ENCODE measurements around the gene PTPRT. TPM values are rescaled to one million over a fixed set of nuclear protein-coding genes. Genes with fewer than 3 reads are reported as not detected.

Gene PTPRT
- total RNA-seq, 1 donor from 2014 or later, result 45.0 TPM

- no peak for DNase-seq (ENCODE audit: low spot score)
These were observed 640.2 kb downstream of the PTPRT start for GRCh38 chr20:42549496-42549895.

- DNase-seq (ENCODE audit: low spot score), result peak; percentile 16
These were observed 644.8 kb downstream of the PTPRT start for GRCh38 chr20:42544926-42545325.

- no peak for DNase-seq (ENCODE audit: low spot score)
These were observed 656.9 kb downstream of the PTPRT start for GRCh38 chr20:42532831-42533230.

GRCh38 chr20:42531508-42531961 is 658.2 kb downstream of the PTPRT start:
- DNase-seq (ENCODE audit: low spot score), result no peak

GRCh38 chr20:42530855-42531448 is 658.8 kb downstream of the PTPRT start:
- DNase-seq (ENCODE audit: low spot score), result no peak

- no peak for DNase-seq (ENCODE audit: low spot score)
These were observed 659.5 kb downstream of the PTPRT start for GRCh38 chr20:42530191-42530590.

GRCh38 chr20:42524058-42524457 is 665.6 kb downstream of the PTPRT start:
- no peak for DNase-seq (ENCODE audit: low spot score)

GRCh38 chr20:42516692-42517091 is 673.0 kb downstream of the PTPRT start:
- DNase-seq (ENCODE audit: low spot score), result no peak

GRCh38 chr20:42510686-42511085 is 679.0 kb downstream of the PTPRT start:
- no peak for DNase-seq (ENCODE audit: low spot score)

GRCh38 chr20:42507874-42508273 is 681.8 kb downstream of the PTPRT start:
- DNase-seq (ENCODE audit: low spot score), result no peak

- no peak for DNase-seq (ENCODE audit: low spot score)
These were observed 683.3 kb downstream of the PTPRT start for GRCh38 chr20:42506397-42506796.

GRCh38 chr20:42502591-42502990 is 687.1 kb downstream of the PTPRT start:
- no peak for DNase-seq (ENCODE audit: low spot score)

- DNase-seq (ENCODE audit: low spot score), result no peak
These were observed 693.1 kb downstream of the PTPRT start for GRCh38 chr20:42496595-42496994.

- DNase-seq (ENCODE audit: low spot score), result no peak
These were observed 695.4 kb downstream of the PTPRT start for GRCh38 chr20:42494290-42494689.

- DNase-seq (ENCODE audit: low spot score), result no peak
These were observed 696.7 kb downstream of the PTPRT start for GRCh38 chr20:42493001-42493400.

- DNase-seq (ENCODE audit: low spot score), result no peak
These were observed 697.4 kb downstream of the PTPRT start for GRCh38 chr20:42492290-42492689.

GRCh38 chr20:42485556-42485955 is 704.1 kb downstream of the PTPRT start:
- no peak for DNase-seq (ENCODE audit: low spot score)

GRCh38 chr20:42484790-42485375 is 704.8 kb downstream of the PTPRT start:
- DNase-seq (ENCODE audit: low spot score), result no peak

GRCh38 chr20:42484335-42484734 is 705.4 kb downstream of the PTPRT start:
- peak; percentile 22 for DNase-seq (ENCODE audit: low spot score)

GRCh38 chr20:42483730-42484303 is 705.9 kb downstream of the PTPRT start:
- DNase-seq (ENCODE audit: low spot score), result no peak

GRCh38 chr20:42482808-42483207 is 706.9 kb downstream of the PTPRT start:
- DNase-seq (ENCODE audit: low spot score), result no peak

- no peak for DNase-seq (ENCODE audit: low spot score)
These were observed 713.9 kb downstream of the PTPRT start for GRCh38 chr20:42475773-42476172.

- DNase-seq (ENCODE audit: low spot score), result no peak
These were observed 715.1 kb downstream of the PTPRT start for GRCh38 chr20:42474646-42475045.

Measured in mucosa of gallbladder (tissue), 1 donor.